GM21526 (cell line): ENCODE measurements around the gene CBLB.
"Not testable (repeated sequence)": the region's sequence is repeated elsewhere in the genome, so short reads cannot be mapped to it uniquely, and the experiment has no call there.

Source experiments
- ATAC-seq: cut with Tn5 transposase; IDR thresholded peaks from one replicate; pipeline ENCODE4 v1.9.1; 2021; ENCODE audit warnings: moderate library complexity; ENCODE audit not compliant: unreplicated experiment, low FRiP score

CBLB gene

GRCh38 chr3:105763659-105764036 is 105.2 kb downstream of the CBLB start:
- no peak for ATAC-seq

GRCh38 chr3:105762749-105763658 is 105.8 kb downstream of the CBLB start:
- ATAC-seq = no peak

GRCh38 chr3:105762214-105762613 is 106.6 kb downstream of the CBLB start:
- not testable (repeated sequence) for ATAC-seq

- no peak for ATAC-seq
These were observed 109.3 kb downstream of the CBLB start for GRCh38 chr3:105759442-105760078.

GRCh38 chr3:105758451-105758850 is 110.4 kb downstream of the CBLB start:
- ATAC-seq = no peak

- no peak for ATAC-seq
These were observed 113.5 kb downstream of the CBLB start for GRCh38 chr3:105755121-105755886.

GRCh38 chr3:105752791-105753415 is 115.9 kb downstream of the CBLB start:
- peak; percentile 40 for ATAC-seq

- ATAC-seq = no peak
These were observed 121.1 kb downstream of the CBLB start for GRCh38 chr3:105747696-105748095.

GRCh38 chr3:105747060-105747541 is 121.7 kb downstream of the CBLB start:
- no peak for ATAC-seq

- no peak for ATAC-seq
These were observed 122.4 kb downstream of the CBLB start for GRCh38 chr3:105746231-105746996.

- ATAC-seq = no peak
These were observed 123.8 kb downstream of the CBLB start for GRCh38 chr3:105745046-105745445.

- no peak for ATAC-seq
These were observed 124.6 kb downstream of the CBLB start for GRCh38 chr3:105744202-105744601.

GRCh38 chr3:105733356-105733755 is 135.5 kb downstream of the CBLB start:
- no peak for ATAC-seq

- ATAC-seq = no peak
These were observed 137.1 kb downstream of the CBLB start for GRCh38 chr3:105731686-105732085.

GRCh38 chr3:105730801-105731354 is 137.9 kb downstream of the CBLB start:
- ATAC-seq = no peak

- no peak for ATAC-seq
These were observed 139.1 kb downstream of the CBLB start for GRCh38 chr3:105729667-105730066.

- no peak for ATAC-seq
These were observed 140.0 kb downstream of the CBLB start for GRCh38 chr3:105728771-105729312.

- not testable (repeated sequence) for ATAC-seq
These were observed 141.8 kb downstream of the CBLB start for GRCh38 chr3:105727036-105727435.

GRCh38 chr3:105722943-105723556 is 145.8 kb downstream of the CBLB start:
- ATAC-seq = peak; percentile 99
